HG02840 (cell line): ENCODE results near the gene STRIT1.

Experiments
- ATAC-seq: cut with Tn5 transposase; IDR thresholded peaks from one replicate; pipeline ENCODE4 v1.9.1; 2021; ENCODE audit warnings: mild to moderate bottlenecking, moderate library complexity, moderate number of reproducible peaks; ENCODE audit not compliant: unreplicated experiment, low FRiP score

The STRIT1 gene

GRCh38 chr3:155293516-155293915 is at the start of gene STRIT1:
STRIT1 (minus strand) TSS chr3:155293683.
- ATAC-seq: no peak

- ATAC-seq: no peak
These were observed 48.9 kb upstream of the STRIT1 start for GRCh38 chr3:155342344-155342743.

GRCh38 chr3:155339052-155339451 is 45.6 kb upstream of the STRIT1 start:
- no peak for ATAC-seq

- no peak for ATAC-seq
These were observed 42.4 kb upstream of the STRIT1 start for GRCh38 chr3:155335724-155336354.

GRCh38 chr3:155334914-155335723 is 41.6 kb upstream of the STRIT1 start:
- no peak for ATAC-seq

GRCh38 chr3:155334215-155334913 is 40.9 kb upstream of the STRIT1 start:
- ATAC-seq: no peak

- ATAC-seq: no peak
These were observed 39.2 kb upstream of the STRIT1 start for GRCh38 chr3:155332716-155333115.

GRCh38 chr3:155331078-155331477 is 37.6 kb upstream of the STRIT1 start:
- no peak for ATAC-seq

GRCh38 chr3:155330370-155330769 is 36.9 kb upstream of the STRIT1 start:
- ATAC-seq: no peak

- no peak for ATAC-seq
These were observed 36.1 kb upstream of the STRIT1 start for GRCh38 chr3:155329513-155330048.

- ATAC-seq: no peak
These were observed 34.4 kb upstream of the STRIT1 start for GRCh38 chr3:155327871-155328270.

GRCh38 chr3:155327430-155327829 is 33.9 kb upstream of the STRIT1 start:
- ATAC-seq: no peak

GRCh38 chr3:155326901-155327300 is 33.4 kb upstream of the STRIT1 start:
- no peak for ATAC-seq

GRCh38 chr3:155326244-155326643 is 32.8 kb upstream of the STRIT1 start:
- ATAC-seq: no peak

GRCh38 chr3:155325263-155325835 is 31.9 kb upstream of the STRIT1 start:
- ATAC-seq: no peak

GRCh38 chr3:155323063-155323666 is 29.7 kb upstream of the STRIT1 start:
- ATAC-seq: no peak

GRCh38 chr3:155321418-155321817 is 27.9 kb upstream of the STRIT1 start:
- ATAC-seq: no peak

- ATAC-seq: no peak
These were observed 27.5 kb upstream of the STRIT1 start for GRCh38 chr3:155320934-155321333.

- no peak for ATAC-seq
These were observed 25.3 kb upstream of the STRIT1 start for GRCh38 chr3:155318740-155319139.

- no peak for ATAC-seq
These were observed 23.7 kb upstream of the STRIT1 start for GRCh38 chr3:155317211-155317610.
